Measurements from ENCODE around the gene OTUB2.

Gene OTUB2

GRCh38 chr14:94026173-94026888, at the start of gene OTUB2:
OTUB2 (plus strand) TSS chr14:94026340; CDS start chr14:94026538, 198 bp downstream.
- peak; percentile 84 for DNase-seq

GRCh38 chr14:93976477-93977057, 49.6 kb upstream of the OTUB2 start, which contains the start of gene ASB2:
ASB2 (minus strand) TSS chr14:93976570; CDS start chr14:93964539, 12,031 bp downstream.
- no peak for DNase-seq

GRCh38 chr14:93977171-93977570, 49.0 kb upstream of the OTUB2 start:
- DNase-seq = no peak

GRCh38 chr14:93977790-93978581, 48.2 kb upstream of the OTUB2 start:
- DNase-seq = peak; percentile 21

- DNase-seq = no peak
These were observed 47.4 kb upstream of the OTUB2 start for GRCh38 chr14:93978735-93979134.

GRCh38 chr14:93980456-93981201, 45.5 kb upstream of the OTUB2 start:
- DNase-seq = no peak

- no peak for DNase-seq
These were observed 44.6 kb upstream of the OTUB2 start for GRCh38 chr14:93981316-93982229.

- DNase-seq = no peak
These were observed 43.7 kb upstream of the OTUB2 start for GRCh38 chr14:93982230-93983007.

- no peak for DNase-seq
These were observed 42.1 kb upstream of the OTUB2 start for GRCh38 chr14:93984070-93984469.

GRCh38 chr14:93984987-93985410, 41.1 kb upstream of the OTUB2 start:
- DNase-seq = no peak

- DNase-seq = no peak
These were observed 39.2 kb upstream of the OTUB2 start for GRCh38 chr14:93986955-93987354.

- no peak for DNase-seq
These were observed 38.8 kb upstream of the OTUB2 start for GRCh38 chr14:93987376-93987775.

GRCh38 chr14:93987815-93988476, 38.2 kb upstream of the OTUB2 start:
- DNase-seq = no peak

GRCh38 chr14:93989939-93990338, 36.2 kb upstream of the OTUB2 start:
- no peak for DNase-seq

- no peak for DNase-seq
These were observed 34.9 kb upstream of the OTUB2 start for GRCh38 chr14:93991212-93991611.

- no peak for DNase-seq
These were observed 34.5 kb upstream of the OTUB2 start for GRCh38 chr14:93991649-93992048.

- no peak for DNase-seq
These were observed 32.8 kb upstream of the OTUB2 start for GRCh38 chr14:93993382-93993781.

- DNase-seq = no peak
These were observed 31.0 kb upstream of the OTUB2 start for GRCh38 chr14:93994919-93995682.

GRCh38 chr14:93996130-93996695, 29.9 kb upstream of the OTUB2 start:
- no peak for DNase-seq

Data from NK-92 treated with Interleukin-12 subunit alpha and Interleukin-12 subunit beta, amount 100 ng/mL, for 24 hours (cell line).